H1 (cell line): ENCODE results near the gene CPLANE1. TPM values are rescaled to one million over a fixed set of nuclear protein-coding genes. Genes with fewer than 3 reads are reported as not detected.

Source experiments
- CTCF ChIA-PET: fragments of 300-600 bp; sonication (Branson Sonifier 250); formaldehyde crosslinking; loops from one replicate; lab custom pipeline; 2021; ENCODE audit not compliant: partially characterized antibody; lab: Charles Lee
- POLR2A ChIA-PET: fragments of 300-600 bp; sonication (Branson Sonifier 250); formaldehyde crosslinking; loops from one replicate; lab custom pipeline; 2021; ENCODE audit warnings: inconsistent platforms; ENCODE audit not compliant: partially characterized antibody; lab: Charles Lee
- DNase-seq, 2 experiments: peaks; one replicate each; pipeline versions ENCODE4 v3.0.0 to v3.0.0-alpha.2; 2010 to 2022; ENCODE audit warnings: low spot score in 2 of 2, low read depth in 1 of 2, mixed read lengths in 1 of 2
- FAIRE-seq: peaks from 2 replicates; lab custom pipeline; 2011; peaks lifted over from hg19 to GRCh38; lab: Jason Lieb, UNC
- H2AFZ ChIP-seq: 2 replicates; pipeline ENCODE4 v1.8.1; 2012; ENCODE audit warnings: low read length, inconsistent platforms
- H2AK5ac ChIP-seq: 2 replicates; pipeline ENCODE4 v1.6.1; 2013; ENCODE audit warnings: low read depth, low read length
- H2BK120ac ChIP-seq: replicated peaks from 2 replicates; pipeline ENCODE3; 2013; ENCODE audit warnings: low read depth, low read length, inconsistent platforms
- H2BK12ac ChIP-seq: 2 replicates; pipeline ENCODE4 v1.6.1; 2013; ENCODE audit warnings: low read depth, low read length
- H2BK15ac ChIP-seq: 2 replicates; pipeline ENCODE4 v1.6.1; 2013; ENCODE audit warnings: low read length
- H2BK20ac ChIP-seq: 2 replicates; pipeline ENCODE4 v1.6.1; 2013; ENCODE audit warnings: low read length
- H2BK5ac ChIP-seq: 2 replicates; pipeline ENCODE4 v1.6.1; 2013; ENCODE audit warnings: low read depth, low read length
- H3K14ac ChIP-seq: 2 replicates; pipeline ENCODE4 v1.6.1; 2013; ENCODE audit warnings: inconsistent platforms; ENCODE audit not compliant: insufficient read length
- H3K18ac ChIP-seq: 2 replicates; pipeline ENCODE4 v1.6.1; 2013; ENCODE audit warnings: low read length; ENCODE audit errors: extremely low read depth
- H3K23ac ChIP-seq: 2 replicates; pipeline ENCODE4 v1.6.1; 2013; ENCODE audit warnings: inconsistent platforms; ENCODE audit not compliant: insufficient read length
- H3K23me2 ChIP-seq: 2 replicates; pipeline ENCODE4 v1.6.1; 2013; ENCODE audit warnings: low read depth, low read length
- H3K27ac ChIP-seq: 2 replicates; pipeline ENCODE4 v1.6.1; 2011; ENCODE audit warnings: low read depth, low read length, inconsistent platforms
- H3K27me3 ChIP-seq, 4 experiments: replicated peaks in 1 of 4; 1 replicate in 1 of 4; 2 replicates in 3 of 4; pipeline versions ENCODE4 v1.6.1 to v1.8.1; 2011 to 2013; ENCODE audit warnings: low read length in 3 of 4, mild to moderate bottlenecking in 3 of 4, inconsistent platforms in 2 of 4, mixed read lengths in 2 of 4, moderate library complexity in 1 of 4; ENCODE audit not compliant: control insufficient read depth in 3 of 4, insufficient read depth in 3 of 4; ENCODE audit errors: extremely low read depth in 1 of 4
- H3K36me3 ChIP-seq, 4 experiments: 2 replicates each; pipeline versions ENCODE4 v1.6.1 to v1.8.1; 2011 to 2013; ENCODE audit warnings: mild to moderate bottlenecking in 4 of 4, low read length in 3 of 4, moderate library complexity in 2 of 4, control low read depth in 1 of 4, inconsistent platforms in 1 of 4; ENCODE audit not compliant: insufficient read depth in 4 of 4, control insufficient read depth in 2 of 4
- H3K4ac ChIP-seq: replicated peaks from 2 replicates; pipeline ENCODE3; 2013; ENCODE audit warnings: low read length, low read depth, mixed read lengths, inconsistent platforms; ENCODE audit not compliant: insufficient read length
- H3K4me1 ChIP-seq, 4 experiments: replicated peaks in 1 of 4; 1 replicate in 1 of 4; 2 replicates in 3 of 4; pipeline versions ENCODE4 v1.6.1 to v1.8.1; 2011 to 2013; ENCODE audit warnings: low read length in 3 of 4, inconsistent platforms in 2 of 4, mixed read lengths in 1 of 4; ENCODE audit not compliant: insufficient read depth in 4 of 4, control insufficient read depth in 3 of 4
- H3K4me2 ChIP-seq, 2 experiments: 2 replicates each; pipeline versions ENCODE4 v1.6.1 to v1.8.1; 2011 to 2013; ENCODE audit warnings: low read depth in 2 of 2, low read length in 2 of 2, control low read depth in 1 of 2, inconsistent platforms in 1 of 2, mild to moderate bottlenecking in 1 of 2; ENCODE audit not compliant: insufficient read depth in 1 of 2
- H3K4me3 ChIP-seq, 4 experiments: fragments of 200-600, 300-600 bp in 1 of 4; sonication (generic), shearing (Covaris generic), sonication (Bioruptor Twin) in 1 of 4; 2 replicates each; pipeline versions ENCODE4 v1.5.1 to v1.8.1; 2011 to 2016; ENCODE audit warnings: low read length in 4 of 4, low read depth in 3 of 4, control low read depth in 2 of 4, inconsistent platforms in 2 of 4, mild to moderate bottlenecking in 2 of 4, mixed read lengths in 1 of 4, moderate library complexity in 1 of 4; ENCODE audit not compliant: insufficient read depth in 2 of 4; ENCODE audit errors: extremely low read depth in 1 of 4
- H3K56ac ChIP-seq: replicated peaks from 2 replicates; pipeline ENCODE3; 2013; ENCODE audit warnings: low read depth, mild to moderate bottlenecking, mixed read lengths, low read length, inconsistent platforms; ENCODE audit not compliant: insufficient read length
- H3K79me1 ChIP-seq: 2 replicates; pipeline ENCODE4 v1.6.1; 2013; ENCODE audit warnings: low read depth, low read length, control low read depth
- H3K79me2 ChIP-seq, 2 experiments: 2 replicates each; pipeline versions ENCODE4 v1.6.1 to v1.8.1; 2012 to 2013; ENCODE audit warnings: low read length in 2 of 2, mild to moderate bottlenecking in 2 of 2, inconsistent platforms in 1 of 2; ENCODE audit not compliant: insufficient read depth in 2 of 2, control insufficient read depth in 1 of 2
- H3K9ac ChIP-seq, 4 experiments: replicated peaks in 1 of 4; 1 replicate in 1 of 4; 2 replicates in 3 of 4; pipeline versions ENCODE4 v1.6.1 to v1.8.1; 2011 to 2013; ENCODE audit warnings: low read depth in 3 of 4, low read length in 3 of 4, control low read depth in 2 of 4, mild to moderate bottlenecking in 2 of 4, moderate library complexity in 2 of 4, inconsistent platforms in 1 of 4; ENCODE audit errors: extremely low read depth in 1 of 4
- H3K9me3 ChIP-seq, 2 experiments: 2 replicates each; pipeline versions ENCODE4 v1.6.1 to v1.8.1; 2012 to 2013; ENCODE audit warnings: mild to moderate bottlenecking in 2 of 2, moderate library complexity in 2 of 2, control low read depth in 1 of 2, inconsistent platforms in 1 of 2, low read depth in 1 of 2, low read length in 1 of 2, mixed read lengths in 1 of 2; ENCODE audit not compliant: insufficient read depth in 2 of 2
- H4K20me1 ChIP-seq, 2 experiments: replicated peaks in 1 of 2; 2 replicates each; pipeline versions ENCODE3 to v1.8.1; 2011 to 2013; ENCODE audit warnings: inconsistent platforms in 2 of 2, low read length in 2 of 2, mild to moderate bottlenecking in 1 of 2; ENCODE audit not compliant: insufficient read depth in 2 of 2, control insufficient read depth in 1 of 2
- H4K5ac ChIP-seq: 2 replicates; pipeline ENCODE4 v1.6.1; 2013; ENCODE audit warnings: low read length, low read depth, mixed read lengths, inconsistent platforms; ENCODE audit not compliant: insufficient read length
- H4K8ac ChIP-seq: 2 replicates; pipeline ENCODE4 v1.8.0; 2013; ENCODE audit warnings: mild to moderate bottlenecking, moderate library complexity, low read length, inconsistent platforms; ENCODE audit not compliant: insufficient read depth; ENCODE audit errors: extremely low read depth
- H4K91ac ChIP-seq: replicated peaks from 2 replicates; pipeline ENCODE3; 2013; ENCODE audit warnings: low read length, mixed read lengths, inconsistent platforms; ENCODE audit not compliant: insufficient read length
- E2F6 ChIP-seq: IDR thresholded peaks from 2 replicates; pipeline ENCODE4 v1.6.1; 2012; ENCODE audit warnings: inconsistent platforms
- MAX ChIP-seq: IDR thresholded peaks from 2 replicates; pipeline ENCODE4 v1.6.1; 2012; ENCODE audit warnings: inconsistent platforms
- RNF2 ChIP-seq: fragments of 200-900, 300-1000 bp; sonication (generic); IDR thresholded peaks from 2 replicates; pipeline ENCODE4 v1.7.1; 2016; ENCODE audit warnings: borderline replicate concordance, low read depth, mild to moderate bottlenecking, antibody characterized with exemption, low read length; ENCODE audit not compliant: poor library complexity, severe bottlenecking; ENCODE audit errors: missing control alignments
- WGBS, 2 experiments: shearing (Covaris generic) in 1 of 2; methylation state at CpG; one replicate each; pipeline versions ENCODE4 v1.1.6 to v1.1.7; 2013 to 2015; ENCODE audit warnings: low lambda C conversion rate in 2 of 2, mixed read lengths in 2 of 2, inconsistent platforms in 1 of 2, low coverage in 1 of 2, missing lambda C conversion rate in 1 of 2; ENCODE audit not compliant: insufficient replicate concordance in 2 of 2, insufficient coverage in 1 of 2, insufficient read length in 1 of 2; ENCODE audit errors: extremely low coverage in 1 of 2, missing lambda C conversion rate in 1 of 2; 5-methylcytosine and 5-hydroxymethylcytosine counted together
- polyA plus RNA-seq, 7 experiments: library from polyadenylated mRNA; depleted of rRNA in 3 of 7; stranded (reverse) in 5 of 7; unstranded in 2 of 7; fragments of >200 nt in 5 of 7; fragments of 200-250 nt in 2 of 7; gene quantifications; 1 replicate in 5 of 7; 2 replicates in 1 of 7; 4 replicates in 1 of 7; pipeline versions ENCODE4 v1.2.1 to v1.2.3, GENCODE V29; 2011 to 2013; ENCODE audit warnings: missing spikeins in 2 of 7, mixed read lengths in 2 of 7
- total RNA-seq: library from RNA; stranded (reverse); fragmentation: NEBNext Ultra II Directional; extraction: Animal tissue kit (Norgen Biotek cat#: 25700); gene quantifications from 2 replicates; pipeline ENCODE4 v1.2.1, GENCODE V29; 2021

CPLANE1 gene
- total and polyA plus RNA-seq, 2 of the 8 experiments (the other 6 are each of a cell fraction or from before 2014, with no cell fraction given) = 2.2 to 8.8 TPM

DNA sequence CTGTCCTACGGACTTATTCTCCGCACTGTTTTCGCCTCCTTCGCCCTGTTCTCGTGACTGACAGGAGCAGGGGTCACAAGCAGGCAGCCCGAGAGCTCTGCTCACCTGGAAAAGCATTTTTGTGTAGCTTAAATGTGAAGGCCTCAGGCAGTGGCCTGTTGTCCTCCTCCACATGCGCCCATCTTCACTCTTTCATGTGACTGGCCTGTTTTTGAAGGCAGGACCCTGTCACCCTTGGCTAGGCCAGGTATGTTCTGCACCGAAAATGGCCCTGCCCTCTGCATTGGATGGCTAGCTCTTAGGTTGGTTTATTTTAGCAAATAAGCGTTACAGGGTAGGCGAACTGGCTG lies 614 bp upstream of the CPLANE1 start:
- no peaks in the 10 kb centered on the region for H3K27me3 ChIP-seq
- peaks cover 0 to 2% of the 10 kb centered on the region in 2 experiments for H4K20me1 ChIP-seq
- H2BK5ac ChIP-seq = no peak overlapping the region
- TF ChIP-seq E2F6 (peak; percentile 85), RNF2 (no peak), MAX (peak; percentile 83)
- TF ChIP-seq, all 59 proteins: peak for 2
- Histone ChIP-seq H2AK5ac (no peak overlapping the region), H3K18ac (peak overlapping the region; percentile 62), H2AFZ (peak overlapping the region; percentile 78), H4K5ac (peak overlapping the region; percentile 38), H3K27ac (no peak overlapping the region), H3K79me2 (no peaks in the 10 kb centered on the region), H3K36me3 (no peaks in the 10 kb centered on the region), H3K23me2 (peaks cover 5% of the 10 kb centered on the region), H2BK12ac (0 out of 2 replicates have a peak overlapping the region, but pooled peaks have one; percentile 4), H4K91ac (no peak overlapping the region), H2BK20ac (no peak overlapping the region), H3K23ac (no peak overlapping the region), H3K4me1 (peaks cover 0 to 6% (median 5%) of the 10 kb centered on the region in 4 experiments; a peak in 3 of 7 replicates), H4K8ac (peak overlapping the region; percentile 72; the same call in 1 of the 2 replicates), H3K9ac (peak overlapping the region in 3 of 4 experiments; percentile 47 to 74 (median 52); a peak in 5 of 7 replicates), H2BK15ac (0 out of 2 replicates have a peak overlapping the region, but pooled peaks have one; percentile 9), H3K79me1 (no peaks in the 10 kb centered on the region), H3K4ac (no peak overlapping the region), H3K4me3 (peak overlapping the region; percentile 41 to 73 (median 62)), H3K14ac (no peak overlapping the region), H3K9me3 (no peaks in the 10 kb centered on the region), H3K56ac (no peak overlapping the region), H2BK120ac (no peak overlapping the region), H3K4me2 (peak overlapping the region; percentile 73 to 92)
- WGBS, 2 experiments = 54% methylated on average over 10 of the region's 10 CpGs; no CpG with 5 or more reads in 1 of the 2 experiments
- no peak for DNase-seq
- ChIA-PET POLR2A (interaction anchor here (0.9 to 2.7 kb wide), 5 partner anchors 12 to 40 kb away, joined by 3 to 7 read pairs (median 3); no protein-coding TSS in a partner anchor), CTCF (interaction anchor here (0.7 to 1.0 kb wide), 2 partner anchors 22 to 121 kb away, joined by 3 read pairs; partner anchors contain the start of gene NUP155)
- FAIRE-seq = no peak
